GM12878 (cell line): ENCODE results near the gene HCCS. TPM values are rescaled to one million over a fixed set of nuclear protein-coding genes. Genes with fewer than 3 reads are reported as not detected.

Experiments
- polyA plus RNA-seq, 11 experiments: library from polyadenylated mRNA; depleted of rRNA in 4 of 11; unstranded in 6 of 11; stranded (reverse) in 5 of 11; fragments of >200 nt; fragmentation: Nextera tagmentation in 4 of 11; fragmentation: Illumina TruSeq in 1 of 11; extraction: Ambion mirVana in 4 of 11; extraction: Trizol in 1 of 11; gene quantifications; 1 replicate in 1 of 11; 2 replicates in 10 of 11; pipeline versions ENCODE4 v1.2.1 to v1.2.3, GENCODE V29; 2011 to 2016; ENCODE audit warnings: inconsistent platforms in 2 of 11, missing spikeins in 2 of 11, low read depth in 1 of 11
- small RNA-seq: library from RNA; depleted of rRNA; stranded (forward); fragments of <200 nt; gene quantifications from one replicate; pipeline ENCODE3, GENCODE V24; 2014
- total RNA-seq, 4 experiments: library from RNA; depleted of rRNA in 3 of 4; stranded (reverse); fragments of >200 nt in 3 of 4; fragmentation: Illumina TruSeq in 1 of 4; extraction: Trizol in 1 of 4; gene quantifications; 2 replicates each; pipeline versions ENCODE4 v1.2.1 to v1.2.3, GENCODE V29; 2013 to 2021

HCCS gene
- total and polyA plus RNA-seq, 10 of the 15 experiments (the other 5 are each of a cell fraction or from before 2014, with no cell fraction given), result 11.8 to 69.6 (median 36.9) TPM

Small RNA genes lying within 50 kb of the gene (small RNA-seq; reads per million reads assigned to genes)
- gene RF00019, result not detected
- not detected for gene RF02271

Other genes starting within 250 kb of the HCCS start
- gene AMELX, start 182.1 kb downstream of the HCCS start, total RNA-seq (2014; rRNA removed), result not detected in 2 replicates
- not detected in 2 replicates for gene AMELX, start 182.1 kb downstream of the HCCS start, total RNA-seq (2014; rRNA removed; fragmentation: Illumina TruSeq; extraction: Trizol)
- gene AMELX, start 182.1 kb downstream of the HCCS start, total RNA-seq (2021), result not detected in 2 replicates
- not detected in 2 replicates for gene AMELX, start 182.1 kb downstream of the HCCS start, polyA plus RNA-seq (2011; rRNA removed)
- gene AMELX, start 182.1 kb downstream of the HCCS start, polyA plus RNA-seq (2014; fragmentation: Illumina TruSeq; extraction: Trizol), result not detected in 2 replicates
- not detected for gene AMELX, start 182.1 kb downstream of the HCCS start, polyA plus RNA-seq (2014; fragmentation: Nextera tagmentation; extraction: Ambion mirVana)
- gene AMELX, start 182.1 kb downstream of the HCCS start, polyA plus RNA-seq (2014; rRNA removed), result not detected in 2 replicates
- gene AMELX, start 182.1 kb downstream of the HCCS start, polyA plus RNA-seq (2016; fragmentation: Nextera tagmentation; extraction: Ambion mirVana), result not detected